CD14-positive monocyte (primary cell): ENCODE data around the gene CNTD1. TPM values are rescaled to one million over a fixed set of nuclear protein-coding genes. Genes with fewer than 3 reads are reported as not detected.
A peak's percentile ranks its signal among the peaks of the same experiment; 100 is the strongest.

Source experiments
- DNase-seq, 3 donors: peaks; one replicate each; pipeline ENCODE4 v3.0.0-alpha.2; 2011 to 2022
- H2AFZ ChIP-seq: 2 replicates; pipeline ENCODE4 v1.6.0; 2012; ENCODE audit warnings: mild to moderate bottlenecking, low read depth, low read length, inconsistent platforms; ENCODE audit not compliant: insufficient read depth, poor library complexity, severe bottlenecking
- H3K27ac ChIP-seq, 2 donors: 1 replicate in 1 of 2; 2 replicates in 1 of 2; pipeline ENCODE4 v1.5.1; 2012 to 2013; ENCODE audit warnings: low read length in 2 of 2, control low read depth in 1 of 2, inconsistent platforms in 1 of 2, low read depth in 1 of 2, mild to moderate bottlenecking in 1 of 2
- H3K27me3 ChIP-seq, 2 donors: one replicate each; pipeline versions ENCODE4 v1.6.0 to v1.6.1; 2011 to 2013; ENCODE audit warnings: low read length in 2 of 2; ENCODE audit not compliant: control insufficient read depth in 2 of 2, insufficient read depth in 2 of 2
- H3K36me3 ChIP-seq, 2 donors: replicated peaks in 1 of 2; 1 replicate in 1 of 2; 2 replicates in 1 of 2; pipeline versions ENCODE4 v1.5.1 to v1.6.1; 2012 to 2013; ENCODE audit warnings: low read length in 2 of 2, control low read depth in 1 of 2, inconsistent platforms in 1 of 2, mild to moderate bottlenecking in 1 of 2; ENCODE audit not compliant: insufficient read depth in 2 of 2, control insufficient read depth in 1 of 2
- H3K4me1 ChIP-seq, 2 donors: 1 replicate in 1 of 2; 2 replicates in 1 of 2; pipeline versions ENCODE4 v1.5.1 to v1.6.1; 2012 to 2013; ENCODE audit warnings: low read length in 2 of 2, control low read depth in 1 of 2, inconsistent platforms in 1 of 2, mild to moderate bottlenecking in 1 of 2, moderate library complexity in 1 of 2; ENCODE audit not compliant: insufficient read depth in 2 of 2, control insufficient read depth in 1 of 2
- H3K4me2 ChIP-seq: replicated peaks from 2 replicates; pipeline ENCODE3; 2012; ENCODE audit warnings: low read length, moderate library complexity, mild to moderate bottlenecking; ENCODE audit not compliant: poor library complexity, severe bottlenecking; ENCODE audit errors: extremely low read depth
- H3K4me3 ChIP-seq, 3 experiments: fragments of 200-600 bp in 1 of 3; sonication (generic) in 1 of 3; replicated peaks in 1 of 3; 1 replicate in 2 of 3; 2 replicates in 1 of 3; pipeline ENCODE4 v1.5.1; 2011 to 2013; ENCODE audit warnings: low read length in 3 of 3, mild to moderate bottlenecking in 3 of 3, control low read depth in 2 of 3, low read depth in 2 of 3, inconsistent platforms in 1 of 3, moderate library complexity in 1 of 3
- H3K79me2 ChIP-seq: 2 replicates; pipeline ENCODE4 v1.6.0; 2012; ENCODE audit warnings: mild to moderate bottlenecking, control low read depth, inconsistent platforms, low read length, moderate library complexity; ENCODE audit not compliant: insufficient read depth
- H3K9ac ChIP-seq: 2 replicates; pipeline ENCODE4 v1.6.0; 2017; ENCODE audit warnings: low read length, mild to moderate bottlenecking; ENCODE audit not compliant: insufficient read depth, poor library complexity, severe bottlenecking
- H3K9me3 ChIP-seq, 2 donors: replicated peaks in 1 of 2; 1 replicate in 1 of 2; 2 replicates in 1 of 2; pipeline versions ENCODE4 v1.5.1 to v1.6.1; 2012 to 2013; ENCODE audit warnings: low read length in 2 of 2, control low read depth in 1 of 2; ENCODE audit not compliant: control insufficient read depth in 1 of 2, insufficient read depth in 1 of 2
- H4K20me1 ChIP-seq: 2 replicates; pipeline ENCODE4 v1.6.0; 2012; ENCODE audit warnings: mild to moderate bottlenecking, low read length, control low read depth, moderate library complexity; ENCODE audit not compliant: insufficient read depth
- H3K27ac Mint-ChIP-seq, 7 donors: one replicate each; pipeline ENCODE4 v1.8.0; 2020; ENCODE audit warnings: mild to moderate bottlenecking in 7 of 7, mixed read lengths in 7 of 7, moderate library complexity in 6 of 7, inconsistent platforms in 2 of 7
- H3K27me3 Mint-ChIP-seq, 3 donors: one replicate each; pipeline ENCODE4 v1.8.0; 2021 to 2022; ENCODE audit warnings: low read depth in 3 of 3, mild to moderate bottlenecking in 3 of 3, mixed read lengths in 3 of 3, moderate library complexity in 3 of 3, inconsistent platforms in 1 of 3
- H3K36me3 Mint-ChIP-seq, 2 donors: one replicate each; pipeline ENCODE4 v1.8.0; 2020; ENCODE audit warnings: mixed read lengths in 2 of 2, inconsistent platforms in 1 of 2, mild to moderate bottlenecking in 1 of 2
- H3K4me1 Mint-ChIP-seq: one replicate; pipeline ENCODE4 v1.8.0; 2020; ENCODE audit warnings: mild to moderate bottlenecking, mixed read lengths
- H3K4me3 Mint-ChIP-seq, 2 donors: one replicate each; pipeline ENCODE4 v1.8.0; 2020; ENCODE audit warnings: mild to moderate bottlenecking in 2 of 2, mixed read lengths in 2 of 2, moderate library complexity in 1 of 2
- H3K9me3 Mint-ChIP-seq, 7 donors: one replicate each; pipeline ENCODE4 v1.8.0; 2020 to 2022; ENCODE audit warnings: mixed read lengths in 7 of 7, mild to moderate bottlenecking in 6 of 7, moderate library complexity in 6 of 7, inconsistent platforms in 2 of 7
- WGBS: methylation state at CpG from one replicate; pipeline ENCODE4 v1.1.5; 2013; ENCODE audit warnings: missing lambda C conversion rate; ENCODE audit not compliant: insufficient coverage; 5-methylcytosine and 5-hydroxymethylcytosine counted together
- intact Hi-C, 2 donors: fragments of 100-400 bp; cut with micrococcal nuclease; formaldehyde crosslinking; loops; one replicate each; pipeline versions ENCODE4 v1.15.0 to v1.15.1; 2023
- polyA plus RNA-seq, 3 donors: library from polyadenylated mRNA; depleted of rRNA in 1 of 3; unstranded in 2 of 3; stranded (reverse) in 1 of 3; fragments of 300-500 nt in 2 of 3; fragments of >200 nt in 1 of 3; fragmentation: Illumina TruSeq in 2 of 3; gene quantifications; 1 replicate in 2 of 3; 2 replicates in 1 of 3; pipeline ENCODE4 v1.2.3, GENCODE V29; 2012 to 2021
- TF ChIP-seq, protein P1 (sequence below): fragments of 200-600 bp; IDR thresholded peaks from one replicate; pipeline ENCODE4 v1.8.0; 2022; ENCODE audit warnings: antibody characterized with exemption, mild to moderate bottlenecking

The CNTD1 gene
- polyA plus RNA-seq, 3 donors: not detected

- H3K27ac ChIP-seq: peak within 1 kb of the TSS in 1 of 2 donors; percentile 64
- no peaks in the 10 kb centered on the region for H3K27me3 ChIP-seq
- 72% methylated on average over 3 of the region's 4 CpGs for WGBS
Measured at GRCh38 chr17:42844271-42844670, 45.6 kb downstream of the CNTD1 start, which contains the start of gene AOC2. Gene AOC2 (plus strand): TSS chr17:42844580. CDS start chr17:42844627, 47 bp downstream.

GRCh38 chr17:42844761-42845555, 46.3 kb downstream of the CNTD1 start:
- Histone ChIP-seq H4K20me1 (peaks cover 42% of the 10 kb centered on the region), H3K9ac (no peak overlapping the region), H3K79me2 (no peaks in the 10 kb centered on the region), H3K27me3 (no peaks in the 10 kb centered on the region), H3K9me3 (no peaks in the 10 kb centered on the region), H3K4me2 (no peak overlapping the region), H3K4me1 (peaks cover 19 to 23% of the 10 kb centered on the region in 2 donors), H3K27ac (peak overlapping the region in 1 of 2 donors; percentile 64), H3K36me3 (peaks cover 56 to 59% of the 10 kb centered on the region in 2 donors), H2AFZ (no peak overlapping the region), H3K4me3 (no peak overlapping the region)
- H3K27me3 Mint-ChIP-seq: peaks cover 0 to 4% (median 3%) of the 10 kb centered on the region in 3 donors
- H3K36me3 Mint-ChIP-seq: peaks cover 51 to 58% of the 10 kb centered on the region in 2 donors
- peaks cover 28% of the 10 kb centered on the region for H3K4me1 Mint-ChIP-seq
- H3K27ac Mint-ChIP-seq: peak overlapping the region in 5 of 7 donors; percentile 41 to 81 (median 63)
- WGBS: 97% methylated on average over 16 of the region's 24 CpGs
- H3K9me3 Mint-ChIP-seq: no peaks in the 10 kb centered on the region
- TF ChIP-seq, protein P1, sequence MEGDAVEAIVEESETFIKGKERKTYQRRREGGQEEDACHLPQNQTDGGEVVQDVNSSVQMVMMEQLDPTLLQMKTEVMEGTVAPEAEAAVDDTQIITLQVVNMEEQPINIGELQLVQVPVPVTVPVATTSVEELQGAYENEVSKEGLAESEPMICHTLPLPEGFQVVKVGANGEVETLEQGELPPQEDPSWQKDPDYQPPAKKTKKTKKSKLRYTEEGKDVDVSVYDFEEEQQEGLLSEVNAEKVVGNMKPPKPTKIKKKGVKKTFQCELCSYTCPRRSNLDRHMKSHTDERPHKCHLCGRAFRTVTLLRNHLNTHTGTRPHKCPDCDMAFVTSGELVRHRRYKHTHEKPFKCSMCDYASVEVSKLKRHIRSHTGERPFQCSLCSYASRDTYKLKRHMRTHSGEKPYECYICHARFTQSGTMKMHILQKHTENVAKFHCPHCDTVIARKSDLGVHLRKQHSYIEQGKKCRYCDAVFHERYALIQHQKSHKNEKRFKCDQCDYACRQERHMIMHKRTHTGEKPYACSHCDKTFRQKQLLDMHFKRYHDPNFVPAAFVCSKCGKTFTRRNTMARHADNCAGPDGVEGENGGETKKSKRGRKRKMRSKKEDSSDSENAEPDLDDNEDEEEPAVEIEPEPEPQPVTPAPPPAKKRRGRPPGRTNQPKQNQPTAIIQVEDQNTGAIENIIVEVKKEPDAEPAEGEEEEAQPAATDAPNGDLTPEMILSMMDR: no peak
- no peak overlapping the region for H3K4me3 Mint-ChIP-seq
- DNase-seq: no peak
- intact Hi-C loops: loop anchor here (5.0 to 10.0 kb wide), 3 partner anchors 92 to 152 kb away; partner anchors contain the start of gene RPL27 (in 2 of the 2)

More at GRCh38 chr17:42844271-42844670, 45.6 kb downstream of the CNTD1 start, which contains the start of gene AOC2:
- H2AFZ ChIP-seq: no peak within 1 kb of the TSS
- peaks cover 0 to 3% (median 2%) of the 10 kb centered on the region in 3 donors for H3K27me3 Mint-ChIP-seq
- peaks cover 19 to 23% of the 10 kb centered on the region in 2 donors for H3K4me1 ChIP-seq
- peaks cover 28% of the 10 kb centered on the region for H3K4me1 Mint-ChIP-seq
- H3K4me3 Mint-ChIP-seq: no peak within 1 kb of the TSS
- DNase-seq: no peak
- intact Hi-C loops: loop anchor here (5.0 to 10.0 kb wide), 3 partner anchors 93 to 153 kb away; partner anchors contain the start of gene RPL27 (in 2 of the 2)
- no peaks in the 10 kb centered on the region for H3K9me3 ChIP-seq
- no peaks in the 10 kb centered on the region for H3K79me2 ChIP-seq
- no peak within 1 kb of the TSS for H3K9ac ChIP-seq
- no peak within 1 kb of the TSS for H3K4me3 ChIP-seq
- H3K4me2 ChIP-seq: no peak within 1 kb of the TSS
- peaks cover 42% of the 10 kb centered on the region for H4K20me1 ChIP-seq
- H3K36me3 Mint-ChIP-seq: peaks cover 56 to 65% of the 10 kb centered on the region in 2 donors
- peaks cover 62 to 66% of the 10 kb centered on the region in 2 donors for H3K36me3 ChIP-seq
- H3K9me3 Mint-ChIP-seq: no peaks in the 10 kb centered on the region
- peak within 1 kb of the TSS in 6 of 7 donors; percentile 41 to 81 (median 66) for H3K27ac Mint-ChIP-seq
- TF ChIP-seq, protein P1: no peak
